Subcutaneous adipose tissue (tissue), 4 donors: ENCODE measurements around the gene ICE2. TPM values are rescaled to one million over a fixed set of nuclear protein-coding genes. Genes with fewer than 3 reads are reported as not detected.

ENCODE experiments used
- CTCF ChIP-seq: fragments of 450-650 bp; IDR thresholded peaks from one replicate; pipeline ENCODE4 v1.5.1; 2016; ENCODE audit warnings: low read depth, mild to moderate bottlenecking, control low read depth, antibody characterized with exemption, moderate library complexity
- total RNA-seq, 4 donors: library from RNA; depleted of rRNA; stranded (reverse); fragments of >200 nt; gene quantifications; one replicate each; pipeline ENCODE4 v1.1.0, GENCODE V29; 2016

ICE2 gene
- total RNA-seq, 4 donors from 2014 or later, result 26.0 to 64.2 (median 36.2) TPM

DNA sequence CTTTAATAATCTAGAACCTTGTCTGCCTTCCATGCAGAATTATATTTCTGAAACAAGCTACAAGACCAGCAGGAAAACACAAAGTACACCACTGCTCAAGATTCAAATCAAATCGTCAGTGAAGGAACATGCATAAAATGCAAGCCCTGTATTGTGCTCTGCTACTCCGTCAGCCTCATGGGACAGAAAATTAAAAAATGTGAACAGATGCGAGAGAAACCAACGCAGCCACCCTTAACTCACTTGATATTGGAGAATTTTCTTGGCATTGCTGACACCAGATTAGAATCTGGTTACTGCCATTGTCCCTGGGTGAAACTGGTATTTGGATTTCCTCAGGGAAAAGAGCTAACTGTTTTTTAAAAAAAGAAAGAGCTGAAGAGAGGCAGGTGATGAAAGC lies 104.7 kb downstream of the ICE2 start:
- TF ChIP-seq CTCF, result no peak

DNA sequence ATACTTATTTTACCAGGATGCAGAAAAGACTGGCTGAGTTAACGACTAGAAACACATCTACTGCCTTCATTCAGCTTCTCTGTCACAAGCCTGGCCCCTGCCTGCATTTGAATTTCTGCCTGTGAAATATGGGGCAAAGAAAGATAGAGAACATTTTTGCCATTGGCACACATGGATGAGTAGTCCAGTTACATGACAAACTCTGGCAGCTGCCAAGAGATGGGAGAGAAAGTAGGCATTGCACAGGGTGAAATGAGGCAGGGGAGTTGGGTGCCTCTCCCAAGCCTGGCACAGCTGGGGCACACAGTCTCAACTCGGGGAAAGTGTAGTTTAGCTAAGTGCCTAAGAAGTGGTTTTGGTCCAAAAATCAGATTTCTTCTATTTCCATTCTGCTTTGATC lies 105.2 kb downstream of the ICE2 start:
- TF ChIP-seq CTCF, result no peak

- no peak for TF ChIP-seq CTCF
Observed at GRCh38 chr15:60373327-60373726, 105.6 kb downstream of the ICE2 start.

DNA sequence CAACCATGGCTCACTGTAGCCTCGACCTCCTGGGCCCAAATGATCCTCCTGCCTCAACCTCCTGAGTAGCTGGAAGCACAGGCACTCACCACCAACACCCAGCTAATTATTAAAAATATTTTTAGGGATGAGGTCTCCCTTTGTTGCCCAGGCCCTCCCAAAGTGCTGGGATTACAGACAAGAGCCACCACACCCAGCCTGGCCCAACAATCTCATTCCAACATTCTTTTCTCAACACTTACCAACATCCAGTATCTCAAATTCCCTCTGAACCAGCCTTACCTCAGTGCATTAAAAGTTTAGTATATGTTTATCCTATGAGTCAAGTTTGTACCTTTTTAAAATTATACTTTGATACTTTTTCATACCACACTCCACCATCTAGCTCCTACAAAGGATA lies 106.2 kb downstream of the ICE2 start:
- no peak for TF ChIP-seq CTCF

DNA sequence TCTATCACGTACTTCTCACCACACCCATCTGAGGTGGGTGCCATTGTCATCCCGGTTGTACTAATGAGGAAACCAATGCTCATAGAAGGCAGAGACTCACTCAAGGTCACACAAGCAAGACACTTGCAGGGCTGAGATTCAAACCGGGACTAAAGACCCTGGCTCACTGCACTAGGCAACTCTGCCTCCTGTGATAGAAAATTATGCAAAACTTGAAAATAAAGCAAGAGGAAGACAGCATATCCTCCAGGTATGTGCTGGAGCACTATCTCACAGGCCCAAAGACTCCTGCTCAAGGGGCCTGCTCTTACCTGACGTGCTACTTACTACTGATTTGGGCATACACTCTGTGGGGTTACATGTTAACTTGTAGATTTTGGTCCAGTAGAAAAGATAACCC lies 106.7 kb downstream of the ICE2 start:
- no peak for TF ChIP-seq CTCF

GRCh38 chr15:60371175-60372051 lies 107.5 kb downstream of the ICE2 start:
- TF ChIP-seq CTCF, result no peak

- no peak for TF ChIP-seq CTCF
Observed at GRCh38 chr15:60370869-60371136, 108.1 kb downstream of the ICE2 start.
